GM12873 (cell line): Measurements from ENCODE around the gene CEP152.

ENCODE experiments used
- TF ChIP-seq, protein P1 (sequence below): IDR thresholded peaks from 2 replicates; pipeline ENCODE4 v1.5.1; 2012; ENCODE audit warnings: low read depth, mild to moderate bottlenecking, moderate library complexity, low read length, control low read depth; ENCODE audit not compliant: insufficient read depth; ENCODE audit errors: missing control alignments

CEP152 gene

DNA sequence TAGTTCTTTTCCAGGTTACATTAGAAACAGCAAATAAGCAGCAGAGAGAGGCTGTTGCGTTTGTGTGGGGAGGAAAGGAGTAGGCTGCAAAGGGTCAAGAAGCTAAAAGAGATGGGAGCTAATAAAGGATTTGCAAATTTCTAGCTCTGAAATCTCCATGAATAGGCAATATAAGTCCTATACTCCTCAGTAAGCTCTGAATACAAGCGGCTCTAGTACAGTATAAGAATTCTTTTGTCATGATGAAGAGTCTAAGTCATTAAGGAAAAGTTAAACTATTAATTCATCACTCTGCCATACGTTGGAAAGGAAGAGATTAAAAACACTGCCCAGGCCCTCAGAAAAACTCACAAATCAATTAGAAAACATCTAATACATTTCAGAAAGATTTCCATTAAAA lies 59.3 kb downstream of the CEP152 start:
- TF ChIP-seq, protein P1, sequence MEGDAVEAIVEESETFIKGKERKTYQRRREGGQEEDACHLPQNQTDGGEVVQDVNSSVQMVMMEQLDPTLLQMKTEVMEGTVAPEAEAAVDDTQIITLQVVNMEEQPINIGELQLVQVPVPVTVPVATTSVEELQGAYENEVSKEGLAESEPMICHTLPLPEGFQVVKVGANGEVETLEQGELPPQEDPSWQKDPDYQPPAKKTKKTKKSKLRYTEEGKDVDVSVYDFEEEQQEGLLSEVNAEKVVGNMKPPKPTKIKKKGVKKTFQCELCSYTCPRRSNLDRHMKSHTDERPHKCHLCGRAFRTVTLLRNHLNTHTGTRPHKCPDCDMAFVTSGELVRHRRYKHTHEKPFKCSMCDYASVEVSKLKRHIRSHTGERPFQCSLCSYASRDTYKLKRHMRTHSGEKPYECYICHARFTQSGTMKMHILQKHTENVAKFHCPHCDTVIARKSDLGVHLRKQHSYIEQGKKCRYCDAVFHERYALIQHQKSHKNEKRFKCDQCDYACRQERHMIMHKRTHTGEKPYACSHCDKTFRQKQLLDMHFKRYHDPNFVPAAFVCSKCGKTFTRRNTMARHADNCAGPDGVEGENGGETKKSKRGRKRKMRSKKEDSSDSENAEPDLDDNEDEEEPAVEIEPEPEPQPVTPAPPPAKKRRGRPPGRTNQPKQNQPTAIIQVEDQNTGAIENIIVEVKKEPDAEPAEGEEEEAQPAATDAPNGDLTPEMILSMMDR = no peak

DNA sequence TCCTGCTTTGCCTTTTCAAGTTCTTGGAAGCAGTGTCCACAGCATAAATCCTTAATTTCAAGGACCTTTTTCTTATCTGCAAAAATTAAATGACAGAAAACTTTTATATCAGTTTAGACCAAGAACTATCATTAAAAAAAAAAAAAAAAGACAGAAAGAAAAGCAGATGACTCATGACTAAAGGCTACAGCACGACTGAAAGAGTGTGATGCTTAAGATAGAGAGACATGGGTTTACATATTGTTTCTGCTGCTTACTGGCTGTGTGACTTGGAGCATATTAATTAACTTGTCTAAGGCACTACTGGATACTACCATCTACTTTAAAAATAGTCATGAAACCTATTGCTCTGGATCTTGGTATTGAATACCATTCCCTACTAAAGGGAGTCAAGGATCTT lies 62.3 kb downstream of the CEP152 start:
- TF ChIP-seq, protein P1 = no peak

DNA sequence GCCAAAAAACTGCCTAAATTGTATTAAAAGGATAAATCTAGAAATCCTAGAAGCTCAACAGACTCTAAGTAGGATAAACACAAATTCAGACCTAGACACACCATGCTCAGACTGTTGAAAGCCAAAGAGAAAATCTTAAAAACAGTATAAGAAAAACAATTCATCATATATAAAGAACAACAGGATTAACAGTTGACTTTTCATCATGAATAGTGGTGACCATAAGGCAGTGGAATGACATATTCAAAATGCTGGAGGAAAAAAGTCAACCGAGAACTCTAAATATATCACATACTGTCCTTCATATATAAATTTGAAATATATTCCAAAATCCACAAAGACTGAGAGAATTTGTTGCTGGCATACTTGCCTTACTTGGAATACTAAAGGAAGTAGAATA lies 77.3 kb downstream of the CEP152 start:
- TF ChIP-seq, protein P1 = no peak

DNA sequence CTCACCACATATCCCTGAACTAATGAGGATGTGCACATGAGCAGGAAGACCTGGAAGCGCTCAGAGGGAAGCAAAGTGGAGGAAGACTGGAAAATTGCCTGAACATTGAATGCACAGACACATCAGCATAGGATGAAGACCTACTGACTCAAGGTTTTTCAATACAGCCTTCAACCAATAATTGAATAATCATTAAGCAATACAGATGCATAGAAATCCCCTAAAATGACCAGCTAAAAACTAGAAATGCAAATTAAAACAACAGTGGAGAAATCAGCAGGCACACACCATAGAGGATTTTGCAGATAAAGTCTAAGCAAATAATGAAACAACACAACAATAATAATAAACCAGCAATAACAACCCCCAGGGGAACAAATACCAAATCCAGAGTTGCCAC lies 80.4 kb downstream of the CEP152 start:
- TF ChIP-seq, protein P1 = no peak

DNA sequence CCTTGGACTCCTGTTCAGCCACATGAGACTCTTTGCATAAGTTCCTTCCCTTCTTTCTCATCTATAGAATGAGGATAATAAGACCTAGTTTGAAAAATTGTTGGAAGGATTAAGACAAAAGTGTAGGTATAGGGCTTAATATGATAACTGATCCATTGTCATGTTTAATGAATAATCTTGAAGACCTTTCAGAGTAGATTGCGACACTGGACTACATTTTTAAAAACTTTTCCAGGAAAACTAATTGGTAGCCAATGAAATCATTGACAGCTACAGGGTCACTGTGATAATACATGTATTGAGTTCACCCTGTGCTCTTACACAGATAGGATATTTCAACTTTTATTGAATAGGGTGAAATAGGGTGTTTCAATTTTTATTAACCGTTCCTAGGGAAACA lies 86.9 kb downstream of the CEP152 start:
- TF ChIP-seq, protein P1 = no peak

DNA sequence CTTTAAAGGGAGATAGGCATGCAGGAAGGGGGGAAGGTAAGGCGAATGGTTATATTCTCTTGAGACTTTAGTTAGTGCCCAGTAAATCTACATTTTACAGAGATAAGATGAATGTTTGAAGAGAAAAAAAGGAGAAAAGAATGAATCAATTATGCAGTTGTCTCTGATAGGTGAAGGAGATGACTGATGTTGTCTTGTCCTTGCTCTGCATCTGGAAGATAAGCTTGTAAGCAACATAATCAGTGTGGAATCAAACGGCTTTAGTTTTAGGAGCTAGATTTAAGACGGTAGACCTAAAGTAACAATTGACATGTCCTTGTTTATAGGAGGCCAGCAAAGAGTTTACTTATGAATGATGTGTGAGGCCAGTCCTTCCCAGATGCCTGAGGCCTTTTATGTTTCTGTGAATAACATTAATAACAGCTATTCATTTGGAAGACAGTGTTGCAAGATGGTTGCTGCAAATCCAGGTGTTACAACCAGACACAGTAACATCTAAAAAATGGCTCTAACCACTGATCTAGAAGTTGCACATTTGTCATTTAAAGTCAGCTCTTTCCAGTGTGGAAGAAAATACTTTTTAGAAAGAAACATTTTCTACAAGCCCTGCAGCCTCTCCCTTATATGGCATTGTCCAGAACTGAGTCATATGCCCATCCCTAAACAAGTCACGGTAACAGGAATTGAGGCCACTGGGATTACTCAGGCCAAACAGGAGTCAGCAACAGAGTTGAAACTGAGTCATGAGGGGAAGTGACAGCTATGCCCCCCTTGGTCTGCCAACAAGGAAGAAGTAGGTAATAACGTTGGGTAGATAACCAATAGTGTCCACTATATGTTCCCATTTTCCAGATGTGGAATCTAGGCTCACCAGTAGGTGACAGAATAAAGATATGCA lies 87.9 kb downstream of the CEP152 start:
- TF ChIP-seq, protein P1 = no peak

DNA sequence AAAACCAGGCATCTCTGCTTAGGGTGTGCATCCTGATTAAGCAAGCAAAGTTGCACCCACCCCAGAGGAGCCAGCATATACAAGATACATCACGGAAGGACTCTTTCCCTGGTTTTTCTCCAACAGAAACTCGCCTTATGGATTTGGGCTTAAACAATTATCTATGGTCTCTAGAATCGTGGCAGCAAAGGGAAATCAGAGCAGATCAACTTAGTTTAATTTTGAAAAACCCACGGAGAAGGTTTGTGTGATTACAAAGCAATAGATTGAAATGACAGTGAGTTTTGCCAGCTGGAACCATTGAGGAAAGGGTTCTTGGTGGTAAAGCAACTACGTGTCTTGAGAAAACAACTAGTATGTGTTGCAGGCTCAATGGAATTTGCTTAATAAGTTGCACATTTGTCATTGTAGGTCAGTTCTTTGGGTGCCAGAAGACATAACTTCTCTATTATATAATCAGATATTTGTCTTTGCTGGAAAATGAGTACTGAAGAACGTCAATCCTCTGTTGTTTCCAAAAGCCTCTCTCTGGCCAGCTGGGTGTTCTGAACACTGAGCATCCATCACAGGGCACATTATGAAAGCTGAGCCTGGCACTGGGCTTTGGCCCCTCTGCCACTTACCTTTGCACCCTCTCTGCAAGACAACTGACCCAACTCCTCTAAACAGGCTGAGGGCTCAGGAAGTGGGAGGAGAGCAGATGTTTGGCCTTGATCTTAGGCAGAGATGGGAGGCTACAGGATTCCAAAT lies 89.6 kb downstream of the CEP152 start:
- TF ChIP-seq, protein P1 = no peak
